GM12878 (cell line): ENCODE measurements around the gene KIF15. TPM values are rescaled to one million over a fixed set of nuclear protein-coding genes. Genes with fewer than 3 reads are reported as not detected.

ENCODE experiments used
- ATAC-seq: fragments of 200-7000 bp; cut with Tn5 transposase; 3 replicates; pipeline ENCODE4 v1.9.1; 2020; ENCODE audit warnings: mild to moderate bottlenecking, moderate library complexity
- BruUV-seq: library from RNA; stranded (reverse); fragments of 400-500 nt; replicated peaks from 2 replicates; lab custom pipeline; 2021; lab: Mats Ljungman, UMichigan
- CTCF ChIA-PET: fragments of 300-600 bp; sonication (Branson Sonifier 250); formaldehyde crosslinking; extraction: SDS; loops from one replicate; lab custom pipeline; 2021; ENCODE audit warnings: inconsistent platforms; lab: Yijun Ruan, JAX
- POLR2A ChIA-PET: fragments of 350-600 bp; formaldehyde crosslinking; extraction: SDS; loops from one replicate; lab custom pipeline; 2021; ENCODE audit warnings: inconsistent platforms; lab: Charles Lee
- RAD21 ChIA-PET: fragments of 300-600 bp; sonication (Branson Sonifier 250); formaldehyde crosslinking; loops from one replicate; lab custom pipeline; 2023; ENCODE audit warnings: antibody characterized with exemption; ENCODE audit not compliant: unreplicated experiment; lab: Charles Lee
- SMC1A ChIA-PET: fragments of 300-600 bp; sonication (Branson Sonifier 250); formaldehyde crosslinking; loops from one replicate; lab custom pipeline; 2023; ENCODE audit not compliant: unreplicated experiment, uncharacterized antibody; lab: Charles Lee
- DNase-seq: peaks from one replicate; pipeline ENCODE4 v3.0.0-alpha.2; 2011; ENCODE audit warnings: low read depth, low spot score
- FAIRE-seq: peaks from 3 replicates; lab custom pipeline; 2011; peaks lifted over from hg19 to GRCh38; lab: Jason Lieb, UNC
- H2AFZ ChIP-seq: 2 replicates; pipeline ENCODE4 v1.6.0; 2011; ENCODE audit warnings: low read depth, low read length, control low read depth; ENCODE audit not compliant: control insufficient read depth
- H3K27ac ChIP-seq: 2 replicates; pipeline ENCODE4 v1.5.1; 2011; ENCODE audit warnings: control low read depth; ENCODE audit not compliant: control insufficient read depth, insufficient read depth
- H3K27me3 ChIP-seq, 2 experiments: replicated peaks in 1 of 2; 2 replicates each; pipeline versions ENCODE4 v1.6.0 to v1.6.1; 2011; ENCODE audit warnings: low read length in 1 of 2; ENCODE audit not compliant: control insufficient read depth in 2 of 2, insufficient read depth in 2 of 2
- H3K36me3 ChIP-seq, 2 experiments: 2 replicates each; pipeline ENCODE4 v1.5.1; 2011; ENCODE audit warnings: low read length in 1 of 2; ENCODE audit not compliant: control insufficient read depth in 2 of 2, insufficient read depth in 2 of 2
- H3K4me1 ChIP-seq: 2 replicates; pipeline ENCODE4 v1.6.1; 2011; ENCODE audit warnings: mild to moderate bottlenecking, low read length, moderate library complexity, mixed read lengths; ENCODE audit not compliant: control insufficient read depth, insufficient read depth
- H3K4me2 ChIP-seq: 2 replicates; pipeline ENCODE4 v1.6.0; 2011; ENCODE audit warnings: control low read depth; ENCODE audit not compliant: control insufficient read depth, insufficient read depth
- H3K4me3 ChIP-seq: fragments of 200-600 bp; sonication (generic); 2 replicates; pipeline ENCODE4 v1.5.1; 2016
- H3K79me2 ChIP-seq: 2 replicates; pipeline ENCODE4 v1.6.0; 2011; ENCODE audit warnings: low read length; ENCODE audit not compliant: control insufficient read depth, insufficient read depth
- H3K9ac ChIP-seq: 2 replicates; pipeline ENCODE4 v1.8.0; 2011; ENCODE audit warnings: low read length, control low read depth, mixed read lengths; ENCODE audit not compliant: control insufficient read depth, insufficient read depth
- H3K9me3 ChIP-seq: replicated peaks from 3 replicates; pipeline ENCODE4 v1.5.1; 2011; ENCODE audit warnings: mild to moderate bottlenecking, low read length; ENCODE audit not compliant: control insufficient read depth, insufficient read depth
- H4K20me1 ChIP-seq: 2 replicates; pipeline ENCODE4 v1.6.0; 2011; ENCODE audit not compliant: control insufficient read depth, insufficient read depth
- BCL11A ChIP-seq: IDR thresholded peaks from 2 replicates; pipeline ENCODE4 v1.6.1; 2011; ENCODE audit warnings: low read depth, low read length
- HDAC2 ChIP-seq: fragments of 200-600 bp; sonication (generic); IDR thresholded peaks from 2 replicates; pipeline ENCODE4 v1.6.1; 2017
- IKZF1 ChIP-seq: fragments of 450-650 bp; conservative IDR thresholded peaks from 2 replicates; pipeline ENCODE4 v1.6.1; 2017; ENCODE audit warnings: antibody characterized with exemption, mild to moderate bottlenecking
- IKZF2 ChIP-seq, 2 experiments: fragments of 450-650 bp; IDR thresholded peaks; 2 replicates each; pipeline ENCODE4 v1.6.1; 2017; ENCODE audit warnings: mild to moderate bottlenecking in 2 of 2, moderate library complexity in 2 of 2
- LARP7 ChIP-seq: fragments of 450-650 bp; IDR thresholded peaks from 2 replicates; pipeline ENCODE4 v1.6.1; 2017; ENCODE audit warnings: mild to moderate bottlenecking
- MTA2 ChIP-seq: fragments of 450-650 bp; IDR thresholded peaks from 2 replicates; pipeline ENCODE4 v1.6.1; 2016; ENCODE audit warnings: low read depth, mild to moderate bottlenecking, moderate library complexity
- NFIC ChIP-seq: IDR thresholded peaks from 2 replicates; pipeline ENCODE4 v1.6.1; 2012; ENCODE audit warnings: low read depth, mild to moderate bottlenecking, inconsistent platforms, low read length, moderate library complexity
- NFYA ChIP-seq: IDR thresholded peaks from 2 replicates; pipeline ENCODE4 v1.6.1; 2011; ENCODE audit warnings: low read depth, mild to moderate bottlenecking, low read length, improper control_type of control experiment, borderline replicate concordance
- SMC3 ChIP-seq: IDR thresholded peaks from 2 replicates; pipeline ENCODE4 v1.6.1; 2011; ENCODE audit warnings: low read length, improper control_type of control experiment, borderline replicate concordance
- TARDBP ChIP-seq: IDR thresholded peaks from 2 replicates; pipeline ENCODE4 v1.6.1; 2016; ENCODE audit warnings: borderline replicate concordance
- WGBS: methylation state at CpG from one replicate; pipeline ENCODE4 v1.1.6; 2016; ENCODE audit warnings: low lambda C conversion rate; ENCODE audit not compliant: insufficient replicate concordance, insufficient coverage; ENCODE audit errors: missing lambda C conversion rate; 5-methylcytosine and 5-hydroxymethylcytosine counted together
- in situ Hi-C: fragments of 300-500 bp; cut with MboI; formaldehyde crosslinking; loops from 9 replicates; pipeline ENCODE4 v1.14.3; 2018; ENCODE audit warnings: mixed read lengths
- intact Hi-C: fragments of 100-400 bp; cut with micrococcal nuclease; formaldehyde crosslinking; loops from one replicate; pipeline ENCODE4 v1.14.2; 2022; ENCODE audit not compliant: unreplicated experiment
- polyA plus RNA-seq, 11 experiments: library from polyadenylated mRNA; depleted of rRNA in 4 of 11; unstranded in 6 of 11; stranded (reverse) in 5 of 11; fragments of >200 nt; fragmentation: Nextera tagmentation in 4 of 11; fragmentation: Illumina TruSeq in 1 of 11; extraction: Ambion mirVana in 4 of 11; extraction: Trizol in 1 of 11; gene quantifications; 1 replicate in 1 of 11; 2 replicates in 10 of 11; pipeline versions ENCODE4 v1.2.1 to v1.2.3, GENCODE V29; 2011 to 2016; ENCODE audit warnings: inconsistent platforms in 2 of 11, missing spikeins in 2 of 11, low read depth in 1 of 11
- total RNA-seq, 4 experiments: library from RNA; depleted of rRNA in 3 of 4; stranded (reverse); fragments of >200 nt in 3 of 4; fragmentation: Illumina TruSeq in 1 of 4; extraction: Trizol in 1 of 4; gene quantifications; 2 replicates each; pipeline versions ENCODE4 v1.2.1 to v1.2.3, GENCODE V29; 2013 to 2021
- TF ChIP-seq, protein P1 (sequence below): fragments of 450-650 bp; formaldehyde crosslinking; IDR thresholded peaks from 2 replicates; pipeline ENCODE4 v1.4.0; 2020; ENCODE audit warnings: mild to moderate bottlenecking, moderate library complexity
- TF ChIP-seq, protein P2 (sequence below): fragments of 450-650 bp; formaldehyde crosslinking; IDR thresholded peaks from 2 replicates; pipeline ENCODE4 v1.4.0; 2022; ENCODE audit warnings: mild to moderate bottlenecking, moderate library complexity

The KIF15 gene
- total and polyA plus RNA-seq, 10 of the 15 experiments (the other 5 are each of a cell fraction or from before 2014, with no cell fraction given): 12.3 to 51.8 (median 26.0) TPM

DNA sequence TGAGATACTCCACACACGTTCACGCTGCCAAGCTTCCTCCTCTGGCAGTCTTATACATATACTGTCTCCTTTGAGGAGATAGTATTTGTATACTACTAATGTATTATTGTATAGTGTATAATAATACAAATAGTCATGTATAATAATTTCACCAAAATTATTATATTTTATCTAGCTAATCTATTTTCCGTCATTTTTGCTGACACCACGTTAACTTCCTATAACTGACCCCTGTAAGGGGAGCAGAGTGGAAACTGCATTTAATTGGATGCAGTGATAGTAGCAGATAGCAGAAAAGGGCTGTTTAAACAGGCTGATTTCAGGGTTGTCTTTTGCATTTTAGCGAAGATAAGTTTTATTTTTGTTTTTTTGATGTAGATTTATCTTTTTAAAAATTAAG lies 69.6 kb downstream of the KIF15 start (continued):
- TF ChIP-seq NFIC: no peak
- TF ChIP-seq, all 136 proteins: peak for 0

DNA sequence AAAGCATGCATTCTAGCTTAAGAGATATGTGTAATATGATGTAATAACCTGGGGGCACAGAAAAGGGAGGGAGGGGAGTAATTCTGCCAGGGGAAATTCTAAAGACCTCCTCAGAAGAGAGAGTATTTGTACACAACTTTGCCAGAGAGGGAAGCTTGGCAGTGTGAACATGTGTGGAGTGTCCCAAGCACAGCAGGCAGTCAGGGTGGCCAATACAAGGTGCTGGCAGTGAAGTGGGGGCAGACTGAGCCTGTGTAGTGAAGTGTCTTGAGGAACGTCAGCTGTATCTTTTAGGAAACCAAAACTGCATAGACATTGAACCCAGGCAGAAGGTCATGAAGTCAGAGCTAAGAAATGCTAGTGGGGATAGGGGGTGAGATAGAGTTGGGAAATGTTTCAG lies 70.4 kb downstream of the KIF15 start:
- ChIA-PET CTCF (interaction anchor here (1.1 to 1.8 kb wide), 2 partner anchors 18 to 26 kb away, joined by 3 to 4 read pairs; no protein-coding TSS in a partner anchor), POLR2A (no interaction called here)
- no peak for FAIRE-seq

More for the DNA sequence above, 70.4 kb downstream of the KIF15 start:
- Histone ChIP-seq H4K20me1 (no peaks in the 10 kb centered on the region), H3K36me3 (peaks cover 11 to 13% of the 10 kb centered on the region in 2 experiments; a peak in 3 of 4 replicates), H3K27me3 (no peaks in the 10 kb centered on the region), H3K9me3 (peaks cover 5% of the 10 kb centered on the region), H3K4me1 (no peaks in the 10 kb centered on the region), H3K79me2 (no peaks in the 10 kb centered on the region), H3K4me2 (no peak overlapping the region), H3K9ac (no peak overlapping the region), H3K4me3 (no peak overlapping the region), H2AFZ (no peak overlapping the region), H3K27ac (no peak overlapping the region)
- ChIA-PET RAD21 (no interaction called here), SMC1A (interaction anchor here (1.2 to 1.3 kb wide), 3 partner anchors 9 to 14 kb away, joined by 3 to 4 read pairs (median 3); no protein-coding TSS in a partner anchor)
- intact Hi-C loops: no loop called here
- 100% methylated on average over 1 of the region's 1 CpG for WGBS
- no peak for ATAC-seq
- no TSS peak for BruUV-seq
- in situ Hi-C loops: no loop called here
- DNase-seq: no peak
- TF ChIP-seq BCL11A (no peak), IKZF2 (IDR thresholded peaks at IDR 0.05) (no peak), NFYA (no peak), MTA2 (no peak), IKZF1 (no peak), SMC3 (no peak), HDAC2 (no peak), TARDBP (no peak), LARP7 (no peak)
- TF ChIP-seq, protein P1, sequence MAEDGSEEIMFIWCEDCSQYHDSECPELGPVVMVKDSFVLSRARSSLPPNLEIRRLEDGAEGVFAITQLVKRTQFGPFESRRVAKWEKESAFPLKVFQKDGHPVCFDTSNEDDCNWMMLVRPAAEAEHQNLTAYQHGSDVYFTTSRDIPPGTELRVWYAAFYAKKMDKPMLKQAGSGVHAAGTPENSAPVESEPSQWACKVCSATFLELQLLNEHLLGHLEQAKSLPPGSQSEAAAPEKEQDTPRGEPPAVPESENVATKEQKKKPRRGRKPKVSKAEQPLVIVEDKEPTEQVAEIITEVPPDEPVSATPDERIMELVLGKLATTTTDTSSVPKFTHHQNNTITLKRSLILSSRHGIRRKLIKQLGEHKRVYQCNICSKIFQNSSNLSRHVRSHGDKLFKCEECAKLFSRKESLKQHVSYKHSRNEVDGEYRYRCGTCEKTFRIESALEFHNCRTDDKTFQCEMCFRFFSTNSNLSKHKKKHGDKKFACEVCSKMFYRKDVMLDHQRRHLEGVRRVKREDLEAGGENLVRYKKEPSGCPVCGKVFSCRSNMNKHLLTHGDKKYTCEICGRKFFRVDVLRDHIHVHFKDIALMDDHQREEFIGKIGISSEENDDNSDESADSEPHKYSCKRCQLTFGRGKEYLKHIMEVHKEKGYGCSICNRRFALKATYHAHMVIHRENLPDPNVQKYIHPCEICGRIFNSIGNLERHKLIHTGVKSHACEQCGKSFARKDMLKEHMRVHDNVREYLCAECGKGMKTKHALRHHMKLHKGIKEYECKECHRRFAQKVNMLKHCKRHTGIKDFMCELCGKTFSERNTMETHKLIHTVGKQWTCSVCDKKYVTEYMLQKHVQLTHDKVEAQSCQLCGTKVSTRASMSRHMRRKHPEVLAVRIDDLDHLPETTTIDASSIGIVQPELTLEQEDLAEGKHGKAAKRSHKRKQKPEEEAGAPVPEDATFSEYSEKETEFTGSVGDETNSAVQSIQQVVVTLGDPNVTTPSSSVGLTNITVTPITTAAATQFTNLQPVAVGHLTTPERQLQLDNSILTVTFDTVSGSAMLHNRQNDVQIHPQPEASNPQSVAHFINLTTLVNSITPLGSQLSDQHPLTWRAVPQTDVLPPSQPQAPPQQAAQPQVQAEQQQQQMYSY: no peak
- TF ChIP-seq, protein P2, sequence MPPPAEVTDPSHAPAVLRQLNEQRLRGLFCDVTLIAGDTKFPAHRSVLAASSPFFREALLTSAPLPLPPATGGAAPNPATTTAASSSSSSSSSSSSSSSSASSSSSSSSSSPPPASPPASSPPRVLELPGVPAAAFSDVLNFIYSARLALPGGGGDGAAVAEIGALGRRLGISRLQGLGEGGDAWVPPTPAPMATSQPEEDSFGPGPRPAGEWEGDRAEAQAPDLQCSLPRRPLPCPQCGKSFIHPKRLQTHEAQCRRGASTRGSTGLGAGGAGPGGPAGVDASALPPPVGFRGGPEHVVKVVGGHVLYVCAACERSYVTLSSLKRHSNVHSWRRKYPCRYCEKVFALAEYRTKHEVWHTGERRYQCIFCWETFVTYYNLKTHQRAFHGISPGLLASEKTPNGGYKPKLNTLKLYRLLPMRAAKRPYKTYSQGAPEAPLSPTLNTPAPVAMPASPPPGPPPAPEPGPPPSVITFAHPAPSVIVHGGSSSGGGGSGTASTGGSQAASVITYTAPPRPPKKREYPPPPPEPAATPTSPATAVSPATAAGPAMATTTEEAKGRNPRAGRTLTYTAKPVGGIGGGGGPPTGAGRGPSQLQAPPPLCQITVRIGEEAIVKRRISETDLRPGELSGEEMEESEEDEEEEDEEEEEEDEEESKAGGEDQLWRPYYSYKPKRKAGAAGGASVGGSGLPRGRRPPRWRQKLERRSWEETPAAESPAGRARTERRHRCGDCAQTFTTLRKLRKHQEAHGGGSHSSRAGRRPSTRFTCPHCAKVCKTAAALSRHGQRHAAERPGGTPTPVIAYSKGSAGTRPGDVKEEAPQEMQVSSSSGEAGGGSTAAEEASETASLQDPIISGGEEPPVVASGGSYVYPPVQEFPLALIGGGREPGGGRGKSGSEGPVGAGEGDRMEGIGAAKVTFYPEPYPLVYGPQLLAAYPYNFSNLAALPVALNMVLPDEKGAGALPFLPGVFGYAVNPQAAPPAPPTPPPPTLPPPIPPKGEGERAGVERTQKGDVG (CRISPR knock-in tag): no peak
